Kidney (tissue), 14 donors: ENCODE data around the gene INSC. TPM values are rescaled to one million over a fixed set of nuclear protein-coding genes. Genes with fewer than 3 reads are reported as not detected.
A peak's percentile ranks its signal among the peaks of the same experiment; 100 is the strongest.

Experiments used
- DNase-seq, 5 donors: peaks; one replicate each; pipeline ENCODE4 v3.0.0-alpha.2; 2013 to 2020
- FAIRE-seq: peaks from 2 replicates; lab custom pipeline; 2012; peaks lifted over from hg19 to GRCh38; lab: Jason Lieb, UNC
- H3K27ac ChIP-seq, 2 donors: one replicate each; pipeline ENCODE4 v1.7.0; 2013; ENCODE audit warnings: low read depth in 2 of 2, low read length in 2 of 2, inconsistent platforms in 1 of 2
- H3K27me3 ChIP-seq: one replicate; pipeline ENCODE4 v1.7.1; 2013; ENCODE audit warnings: low read length, inconsistent platforms; ENCODE audit not compliant: control insufficient read depth, insufficient read depth
- H3K36me3 ChIP-seq, 3 donors: one replicate each; pipeline versions ENCODE4 v1.7.0 to v1.7.1; 2013; ENCODE audit warnings: low read length in 3 of 3, control low read depth in 1 of 3, inconsistent platforms in 1 of 3; ENCODE audit not compliant: insufficient read depth in 3 of 3, control insufficient read depth in 2 of 3
- H3K4me1 ChIP-seq, 3 donors: one replicate each; pipeline versions ENCODE4 v1.7.0 to v1.7.1; 2013; ENCODE audit warnings: low read length in 3 of 3, inconsistent platforms in 1 of 3, low read depth in 1 of 3; ENCODE audit not compliant: control insufficient read depth in 2 of 3, insufficient read depth in 2 of 3
- H3K4me3 ChIP-seq, 3 donors: one replicate each; pipeline versions ENCODE4 v1.7.0 to v1.8.1; 2013; ENCODE audit warnings: low read length in 3 of 3, control low read depth in 1 of 3, inconsistent platforms in 1 of 3
- H3K9ac ChIP-seq, 3 donors: one replicate each; pipeline versions ENCODE4 v1.7.0 to v1.7.1; 2013; ENCODE audit warnings: low read length in 3 of 3, control low read depth in 1 of 3, inconsistent platforms in 1 of 3
- H3K9me3 ChIP-seq, 3 donors: one replicate each; pipeline versions ENCODE4 v1.7.0 to v1.7.1; 2013; ENCODE audit warnings: low read length in 3 of 3, control low read depth in 1 of 3, inconsistent platforms in 1 of 3; ENCODE audit not compliant: control insufficient read depth in 2 of 3, insufficient read depth in 1 of 3
- intact Hi-C: fragments of 100-400 bp; cut with DNase I; formaldehyde crosslinking; loops from one replicate; pipeline ENCODE4 v1.11.1; 2022
- polyA plus RNA-seq: library from polyadenylated mRNA; stranded (reverse); fragments of 350-450 nt; fragmentation: Illumina TruSeq; extraction: RNeasy Lipid Tissue Mini Kit (QIAGEN cat#74804); gene quantifications from one replicate; pipeline ENCODE4 v1.2.3, GENCODE V29; 2014; ENCODE audit warnings: low read depth, low replicate concordance; ENCODE audit not compliant: insufficient read depth
- total RNA-seq: library from RNA; stranded (reverse); fragmentation: NEBNext Ultra II Directional; extraction: Animal tissue kit (Norgen Biotek cat#: 25700); gene quantifications from one replicate; pipeline ENCODE4 v1.2.1, GENCODE V29; 2021
- TF ChIP-seq, protein P1 (sequence below): IDR thresholded peaks from 3 replicates; pipeline ENCODE4 v1.5.1; 2012; ENCODE audit warnings: mild to moderate bottlenecking, moderate library complexity, borderline replicate concordance; ENCODE audit not compliant: insufficient read depth; ENCODE audit errors: extremely low read depth
- donor health status: control.
- donor health status: control.
- donor health status: control.
- donor health status: control.
- donor health status: control.
- donor health status: DM: yes; HTN: yes; CAD: no.
- donor health status: Normal renal cell carcinoma (clear cell type).

INSC gene
- total and polyA plus RNA-seq, 2 donors from 2014 or later: 0.41 to 1.3 TPM

DNA sequence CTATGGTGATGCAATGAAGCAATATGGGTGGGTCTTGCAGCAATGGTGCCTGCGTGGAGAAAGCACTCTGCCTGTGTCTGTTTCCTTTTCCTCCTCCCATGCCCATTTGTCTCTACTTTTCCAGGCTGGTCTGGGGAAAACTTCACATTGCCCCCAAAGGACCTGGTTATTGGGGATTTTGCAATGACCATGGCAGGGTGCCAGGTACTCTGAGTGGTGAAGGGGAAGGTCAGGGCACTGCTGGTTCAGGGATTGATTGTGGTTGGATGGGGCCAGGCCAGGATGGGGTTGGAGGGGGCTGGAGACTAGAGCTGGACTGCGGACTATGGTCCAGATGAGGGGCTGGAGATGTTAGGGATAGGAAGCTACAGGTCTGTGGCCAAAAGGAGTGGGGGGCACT is 92.1 kb downstream of the INSC start:
- intact Hi-C loops: no loop called here
- H3K27me3 ChIP-seq: no peaks in the 10 kb centered on the region
- TF ChIP-seq, protein P1, sequence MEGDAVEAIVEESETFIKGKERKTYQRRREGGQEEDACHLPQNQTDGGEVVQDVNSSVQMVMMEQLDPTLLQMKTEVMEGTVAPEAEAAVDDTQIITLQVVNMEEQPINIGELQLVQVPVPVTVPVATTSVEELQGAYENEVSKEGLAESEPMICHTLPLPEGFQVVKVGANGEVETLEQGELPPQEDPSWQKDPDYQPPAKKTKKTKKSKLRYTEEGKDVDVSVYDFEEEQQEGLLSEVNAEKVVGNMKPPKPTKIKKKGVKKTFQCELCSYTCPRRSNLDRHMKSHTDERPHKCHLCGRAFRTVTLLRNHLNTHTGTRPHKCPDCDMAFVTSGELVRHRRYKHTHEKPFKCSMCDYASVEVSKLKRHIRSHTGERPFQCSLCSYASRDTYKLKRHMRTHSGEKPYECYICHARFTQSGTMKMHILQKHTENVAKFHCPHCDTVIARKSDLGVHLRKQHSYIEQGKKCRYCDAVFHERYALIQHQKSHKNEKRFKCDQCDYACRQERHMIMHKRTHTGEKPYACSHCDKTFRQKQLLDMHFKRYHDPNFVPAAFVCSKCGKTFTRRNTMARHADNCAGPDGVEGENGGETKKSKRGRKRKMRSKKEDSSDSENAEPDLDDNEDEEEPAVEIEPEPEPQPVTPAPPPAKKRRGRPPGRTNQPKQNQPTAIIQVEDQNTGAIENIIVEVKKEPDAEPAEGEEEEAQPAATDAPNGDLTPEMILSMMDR: no peak
- peaks cover 0 to 8% (median 7%) of the 10 kb centered on the region in 3 donors for H3K4me1 ChIP-seq
- DNase-seq (no peak), FAIRE-seq (no peak)
- H3K27ac ChIP-seq: no peak overlapping the region
- no peak overlapping the region for H3K9ac ChIP-seq
- H3K4me3 ChIP-seq: no peak overlapping the region
- H3K36me3 ChIP-seq: no peaks in the 10 kb centered on the region
- no peaks in the 10 kb centered on the region for H3K9me3 ChIP-seq

DNA sequence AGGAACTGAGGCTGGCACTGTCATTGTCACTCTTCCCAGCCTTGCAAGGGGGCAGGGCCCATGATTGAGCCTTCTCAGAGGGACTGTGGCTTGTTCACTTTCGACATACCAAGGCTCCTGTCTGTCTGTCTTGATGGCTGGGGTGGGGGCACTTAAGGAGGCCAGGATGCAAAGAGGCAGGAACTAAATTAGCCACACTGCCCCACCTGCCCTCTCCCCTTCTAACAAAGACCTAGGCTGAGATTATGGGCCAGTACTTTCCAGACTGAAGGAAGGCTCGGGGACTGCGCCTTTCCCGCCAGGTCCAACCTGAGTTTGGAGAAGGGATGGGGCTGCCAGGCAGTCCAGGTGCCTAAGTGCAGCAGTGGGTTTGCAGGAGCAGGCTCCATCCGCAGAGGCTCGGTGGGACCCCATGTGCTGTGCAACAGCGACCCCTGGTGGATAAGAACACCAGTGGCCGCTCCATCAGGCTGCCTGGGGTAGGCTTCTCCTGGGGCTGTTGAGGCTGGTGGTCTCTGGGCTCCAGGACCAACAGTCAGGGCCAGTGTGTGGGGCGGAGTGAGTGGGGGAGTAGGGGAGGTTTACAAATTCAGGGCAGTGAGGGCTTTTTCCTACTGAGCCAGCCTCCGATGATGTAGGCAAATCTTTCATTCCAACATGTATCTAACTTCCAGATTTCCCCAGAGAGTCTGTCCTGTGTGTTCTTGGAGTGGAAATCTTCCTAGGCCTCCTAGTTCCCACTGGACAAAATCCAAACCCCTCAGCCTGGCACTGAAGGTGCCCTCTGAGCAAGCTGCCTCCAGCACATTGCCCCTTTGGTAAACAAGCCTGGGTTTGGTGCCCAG is 93.9 kb downstream of the INSC start:
- H3K9ac ChIP-seq: no peak overlapping the region
- H3K4me3 ChIP-seq: no peak overlapping the region
- no peaks in the 10 kb centered on the region for H3K9me3 ChIP-seq
- intact Hi-C loops: no loop called here
- TF ChIP-seq, protein P1: peak; percentile 95
- H3K27me3 ChIP-seq: no peaks in the 10 kb centered on the region
- H3K4me1 ChIP-seq: peaks cover 0 to 4% (median 0%) of the 10 kb centered on the region in 3 donors
- FAIRE-seq (no peak), DNase-seq (peak; percentile 74 to 88 (median 83))
- no peak overlapping the region for H3K27ac ChIP-seq
- H3K36me3 ChIP-seq: no peaks in the 10 kb centered on the region

DNA sequence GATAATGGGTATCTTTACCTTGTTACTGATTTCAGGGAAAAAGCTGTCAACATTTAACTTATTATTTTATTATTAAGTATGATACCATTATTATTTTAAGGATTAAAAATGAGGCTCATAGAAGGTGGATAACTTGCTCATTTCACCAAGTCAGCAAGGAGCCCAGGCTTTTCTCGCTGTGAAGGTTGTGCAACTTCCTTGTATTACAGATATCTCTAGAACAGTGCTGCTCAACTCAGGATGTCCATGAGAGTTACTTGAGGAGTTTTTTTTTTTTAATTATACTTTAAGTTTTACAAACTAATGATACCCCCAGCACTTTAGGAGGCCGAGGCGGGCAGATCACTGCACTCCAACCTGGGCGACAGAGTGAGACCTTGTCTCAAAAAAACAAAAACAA is 98.2 kb downstream of the INSC start:
- TF ChIP-seq, protein P1: no peak
- no peak overlapping the region for H3K9ac ChIP-seq
- no peak overlapping the region for H3K27ac ChIP-seq
- intact Hi-C loops: no loop called here
- H3K27me3 ChIP-seq: no peaks in the 10 kb centered on the region
- H3K4me3 ChIP-seq: no peak overlapping the region
- no peaks in the 10 kb centered on the region for H3K36me3 ChIP-seq
- no peaks in the 10 kb centered on the region for H3K9me3 ChIP-seq
- H3K4me1 ChIP-seq: no peaks in the 10 kb centered on the region
- FAIRE-seq (no peak), DNase-seq (no peak)
